Endometrial microvascular endothelial cells (primary cell): ENCODE results near the gene PRXL2B. TPM values are rescaled to one million over a fixed set of nuclear protein-coding genes. Genes with fewer than 3 reads are reported as not detected.

Experiments
- in situ Hi-C: cut with HindIII; loops from 2 replicates; pipeline ENCODE4 v1.10.0; 2017; ENCODE audit warnings: low sequenced_read_pairs, low pct_unique_long_range_greater_than_20kb; ENCODE audit errors: inconsistent ontology term
- total RNA-seq: library from RNA; depleted of rRNA; stranded (reverse); fragments of >200 nt; gene quantifications from one replicate; pipeline ENCODE4 v1.2.3, GENCODE V29; 2015; ENCODE audit errors: inconsistent ontology term

Gene PRXL2B
- total RNA-seq, 1 donor from 2014 or later: 45.2 TPM

DNA sequence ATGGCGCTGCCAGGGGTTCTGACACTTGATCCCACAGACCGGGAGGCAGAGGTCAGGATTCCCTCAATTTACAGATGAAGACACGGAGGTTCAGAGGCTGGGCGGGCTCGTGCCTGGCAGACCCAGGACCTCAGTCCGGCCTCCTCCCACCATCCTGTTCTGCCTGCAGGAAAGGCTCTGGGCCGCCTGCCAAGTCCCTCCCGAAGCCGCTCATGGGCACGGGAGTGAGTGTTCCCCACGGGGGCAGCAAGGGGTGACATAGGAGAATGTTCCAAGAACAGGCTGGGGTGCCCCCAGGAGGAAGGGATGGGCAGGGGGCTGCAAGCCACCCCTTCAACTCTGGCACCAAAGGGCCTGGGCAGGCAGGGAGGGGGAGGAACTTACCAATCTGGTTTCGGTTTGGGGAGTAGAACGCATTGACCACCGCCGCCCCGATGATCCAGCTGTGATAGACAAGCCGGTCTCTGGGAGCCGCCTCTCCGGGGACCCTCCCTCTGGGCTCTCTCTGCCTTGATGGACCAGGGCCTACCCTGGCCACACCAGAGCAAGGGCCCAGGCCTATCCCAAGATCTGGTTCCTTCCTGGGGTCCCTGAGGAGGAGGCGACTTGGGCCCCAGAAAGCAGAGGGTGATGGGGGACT is 7.5 kb downstream of the PRXL2B start:
- in situ Hi-C loops: no loop called here

DNA sequence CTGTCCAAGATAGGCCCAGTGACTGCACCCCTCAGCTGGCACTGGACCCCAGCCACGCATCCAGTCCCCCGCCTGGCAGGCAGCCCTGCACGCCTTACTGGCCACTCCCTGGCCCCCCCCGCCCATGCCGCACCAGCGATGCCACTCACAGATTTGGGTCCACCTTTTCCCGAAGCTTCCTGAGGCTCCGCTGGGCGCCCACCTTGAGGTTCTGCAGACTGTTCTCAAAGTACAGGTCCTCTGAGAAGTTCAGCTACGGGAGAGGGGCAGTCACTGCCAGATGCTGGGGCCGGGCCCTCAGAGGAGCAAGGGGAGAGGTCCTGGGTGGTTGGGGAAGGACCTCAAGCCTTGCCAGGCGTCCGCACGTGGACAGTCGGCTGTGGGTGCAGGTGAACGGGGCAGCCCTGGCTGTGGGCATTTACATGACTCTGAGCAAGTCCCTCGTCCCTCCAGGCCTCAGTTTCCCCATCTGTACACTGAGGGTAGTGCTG is 8.1 kb downstream of the PRXL2B start:
- in situ Hi-C loops: no loop called here

DNA sequence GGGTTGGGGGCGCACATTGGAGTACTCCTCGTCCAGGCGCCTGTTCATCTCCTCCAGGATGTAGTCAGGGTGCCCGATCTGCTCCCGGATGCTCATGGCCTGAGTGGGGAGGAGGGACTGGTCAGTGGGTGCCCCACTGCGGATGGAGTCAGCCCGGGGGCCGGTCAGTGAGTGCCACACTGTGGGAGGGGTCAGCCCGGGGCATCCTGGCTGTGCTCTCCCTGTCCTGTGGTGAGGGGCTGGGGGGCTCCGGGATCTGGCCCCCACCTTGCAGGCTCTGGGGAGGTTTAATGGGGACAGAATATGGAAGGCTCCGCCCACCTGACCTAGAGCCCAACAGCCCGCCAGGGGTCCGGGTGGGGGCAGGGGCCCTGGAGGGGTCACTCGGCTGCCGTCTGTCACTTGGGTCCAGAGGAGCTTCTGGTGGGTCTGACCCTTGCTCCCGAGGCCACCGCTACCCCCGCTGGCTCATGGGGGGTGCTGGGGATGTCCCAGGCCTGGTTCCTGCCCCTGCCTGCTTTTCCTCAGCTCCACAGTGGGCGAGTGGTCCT is 8.8 kb downstream of the PRXL2B start:
- in situ Hi-C loops: no loop called here

DNA sequence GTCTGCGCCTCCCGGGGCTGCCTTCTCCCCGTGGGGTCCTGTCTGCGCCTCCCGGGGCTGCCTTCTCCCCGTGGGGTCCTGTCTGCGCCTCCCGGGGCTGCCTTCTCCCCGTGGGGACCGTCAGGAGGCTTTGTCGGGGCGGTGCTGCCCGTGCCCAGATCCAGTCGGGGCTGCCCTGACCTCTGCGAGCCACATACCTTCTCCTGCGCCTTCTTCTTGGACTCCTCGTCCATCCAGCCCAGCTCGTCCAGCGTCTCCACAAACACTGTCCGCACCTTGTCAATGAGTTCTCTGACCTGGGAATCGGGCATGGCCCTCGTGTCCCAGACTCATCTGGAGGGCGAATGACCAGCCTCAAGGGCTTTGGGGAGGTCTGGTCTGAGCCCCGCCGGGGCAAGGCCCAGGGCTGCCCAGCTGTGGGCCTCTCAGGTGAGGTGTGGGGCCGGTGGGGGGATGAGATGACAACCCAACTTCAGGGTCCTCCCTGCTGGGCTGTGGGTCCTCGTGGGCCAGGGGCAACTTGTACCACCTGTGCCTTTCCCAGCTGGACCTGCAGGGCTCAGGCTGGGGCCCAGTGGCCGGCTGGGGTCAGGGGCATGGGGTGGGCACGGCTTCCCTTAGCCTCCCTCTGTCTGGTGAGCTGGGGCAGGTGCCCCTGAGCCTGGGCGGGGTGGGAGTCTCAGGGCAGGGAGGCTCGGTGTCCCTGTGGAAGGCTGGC is 9.4 kb downstream of the PRXL2B start:
- in situ Hi-C loops: no loop called here

DNA sequence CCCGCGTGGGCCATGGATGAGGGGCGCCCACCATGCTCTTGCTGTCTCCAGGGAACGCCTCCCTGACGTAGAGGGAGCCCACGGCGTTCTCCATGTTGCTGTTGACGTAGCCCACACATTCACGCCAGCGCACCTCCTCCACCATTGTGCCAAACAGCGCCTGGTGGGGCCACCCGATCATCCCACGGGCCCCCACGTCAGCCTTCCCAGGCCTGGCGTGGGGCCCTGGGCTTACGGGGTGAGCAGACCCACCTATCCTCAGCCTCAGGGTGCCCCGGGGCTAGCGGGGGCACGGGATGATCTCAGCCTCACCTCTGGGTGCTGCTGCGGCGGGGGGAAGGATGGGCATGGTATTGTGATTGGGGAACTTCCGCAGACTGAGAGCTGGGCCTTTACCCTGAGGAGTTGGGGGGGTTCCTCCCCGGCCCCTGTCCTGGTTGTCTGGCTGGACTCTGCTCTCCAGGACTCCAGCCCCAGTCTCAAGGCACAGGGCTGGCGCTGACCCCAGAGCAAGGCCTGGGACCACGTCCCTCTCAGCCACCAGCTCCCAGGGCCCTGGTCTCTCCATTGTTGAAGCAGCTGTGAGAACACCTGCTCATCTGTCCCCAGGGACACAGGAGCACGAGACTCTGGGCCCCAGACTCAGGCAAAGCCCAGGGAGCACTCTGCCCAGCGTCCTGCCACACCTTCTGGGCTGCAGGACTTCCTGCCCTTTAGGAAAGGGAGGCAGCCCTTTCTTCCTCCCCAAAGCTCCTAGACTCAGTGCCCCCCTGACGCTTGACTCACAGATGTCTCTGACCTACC is 10.2 kb downstream of the PRXL2B start:
- in situ Hi-C loops: no loop called here

DNA sequence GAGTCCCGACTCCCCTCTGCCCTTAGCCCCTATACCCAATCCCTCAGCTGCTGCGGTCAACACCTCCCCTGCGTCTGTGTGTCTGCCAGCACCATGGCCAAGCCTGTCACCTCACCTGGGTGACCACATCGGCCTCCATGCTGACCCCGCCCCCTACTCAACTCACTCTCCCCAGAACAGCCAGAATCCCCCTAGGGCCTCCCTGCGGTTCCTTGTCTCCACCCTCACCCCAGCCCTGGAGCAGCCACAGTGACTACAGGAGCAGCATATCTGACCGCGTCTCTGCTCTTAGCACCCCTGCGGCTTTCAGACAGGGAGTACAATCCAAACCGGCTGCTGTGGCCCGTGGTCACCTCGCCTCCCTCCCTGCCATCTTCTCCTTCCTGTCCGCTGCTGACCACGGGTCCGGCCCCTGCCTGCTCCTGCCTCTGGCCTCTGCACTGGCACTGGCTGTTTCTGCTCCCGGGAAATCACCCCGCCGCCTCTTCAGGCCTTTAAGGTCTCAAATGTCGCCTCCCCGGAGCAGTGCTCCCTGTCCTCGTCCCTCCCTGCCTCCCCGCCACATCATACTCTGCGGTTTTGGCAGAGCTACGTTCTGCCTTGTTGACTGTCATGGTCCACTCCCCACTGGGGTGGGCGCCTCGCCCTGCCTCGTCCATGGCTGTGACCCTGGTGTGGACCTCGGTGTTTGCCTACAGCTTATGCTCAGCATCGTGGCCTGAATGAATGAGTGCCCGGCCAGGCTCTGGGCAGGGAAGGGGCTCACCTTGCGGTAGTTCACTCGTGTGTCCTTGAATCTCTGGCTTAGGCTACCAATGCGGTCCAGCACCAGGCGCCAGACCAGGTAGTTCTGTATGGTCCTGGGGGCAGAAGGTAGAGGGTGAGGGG is 11.1 kb downstream of the PRXL2B start:
- in situ Hi-C loops: no loop called here

DNA sequence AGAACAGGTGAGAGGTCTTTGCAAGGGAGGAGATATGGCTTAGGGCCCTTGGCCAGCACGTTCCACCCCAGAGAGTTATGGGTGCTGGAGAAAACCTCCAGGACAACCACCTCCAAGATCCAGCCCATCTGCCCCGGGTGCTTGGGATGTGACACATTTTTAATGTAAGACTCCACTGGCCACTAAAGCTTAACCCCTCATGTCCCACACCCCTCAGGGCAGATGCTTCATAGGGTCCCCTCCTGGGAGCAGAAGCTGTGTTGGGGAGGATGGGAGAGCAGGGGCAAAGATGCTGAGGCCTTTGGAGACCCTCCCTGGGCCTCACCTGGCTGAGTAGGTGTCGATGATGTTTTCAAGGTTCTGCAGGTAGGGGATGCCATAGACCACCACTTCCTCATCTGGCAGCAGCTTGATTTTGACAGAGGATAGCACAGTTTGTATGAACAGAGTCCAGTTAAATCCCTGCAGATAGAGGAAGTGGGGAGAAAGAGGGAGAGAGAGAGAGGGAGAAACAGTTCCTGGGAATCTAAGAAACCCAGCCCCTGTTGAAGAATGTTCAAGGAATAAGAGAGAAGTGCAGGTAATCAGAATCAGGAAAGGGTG is 11.9 kb downstream of the PRXL2B start:
- in situ Hi-C loops: no loop called here

DNA sequence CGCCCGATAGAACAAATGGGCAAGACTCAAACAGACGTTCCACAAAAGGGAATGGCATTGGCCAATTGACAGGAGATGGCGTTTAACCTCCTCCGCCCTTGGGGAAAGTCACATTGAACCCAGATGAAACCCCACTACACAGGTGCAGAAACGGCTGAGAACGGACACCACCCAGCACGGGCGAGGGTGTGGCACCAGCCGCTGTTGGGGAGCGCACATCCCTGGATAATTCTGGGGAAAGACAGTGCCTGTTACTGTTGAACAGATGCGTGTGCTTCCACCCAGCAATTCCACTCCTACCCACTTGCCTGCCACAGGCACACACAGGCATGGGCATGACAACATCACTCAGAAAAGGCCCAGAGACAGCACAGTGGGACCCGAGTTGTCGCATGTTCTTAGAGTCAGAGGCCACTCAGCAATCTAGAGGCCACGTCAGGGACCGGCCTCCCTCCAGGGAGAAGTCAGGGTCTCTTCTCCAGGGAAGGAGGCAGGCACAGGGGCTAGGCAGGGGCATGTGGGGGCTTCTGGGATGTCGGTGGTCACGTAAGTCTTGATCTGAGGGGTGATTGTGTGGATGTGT is 15.2 kb downstream of the PRXL2B start:
- in situ Hi-C loops: no loop called here

DNA sequence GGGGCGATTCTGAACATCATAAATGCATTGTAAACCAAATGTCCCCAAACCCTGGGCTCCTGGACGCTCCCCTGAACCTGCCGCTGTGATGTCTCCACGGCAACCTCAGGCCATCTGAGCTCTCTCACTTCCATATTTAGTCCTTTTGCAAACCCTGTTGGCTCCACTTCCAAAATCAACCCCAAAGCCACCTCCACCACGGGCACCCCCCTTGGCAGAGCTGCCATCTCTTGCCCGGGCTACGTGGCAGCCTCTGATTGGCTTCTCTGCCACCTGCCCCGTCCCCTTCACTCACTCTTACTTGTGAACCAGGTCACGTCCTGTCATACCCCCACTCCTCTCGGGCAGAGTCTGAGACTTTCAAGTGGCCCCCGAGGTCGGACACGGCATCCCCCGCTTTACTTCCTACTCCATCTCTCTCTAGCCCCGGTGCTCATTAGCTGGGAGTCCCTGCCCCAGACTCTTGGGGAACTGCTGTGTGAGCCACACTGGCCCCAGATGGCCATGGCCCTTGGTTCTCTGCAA is 15.8 kb downstream of the PRXL2B start:
- in situ Hi-C loops: no loop called here

DNA sequence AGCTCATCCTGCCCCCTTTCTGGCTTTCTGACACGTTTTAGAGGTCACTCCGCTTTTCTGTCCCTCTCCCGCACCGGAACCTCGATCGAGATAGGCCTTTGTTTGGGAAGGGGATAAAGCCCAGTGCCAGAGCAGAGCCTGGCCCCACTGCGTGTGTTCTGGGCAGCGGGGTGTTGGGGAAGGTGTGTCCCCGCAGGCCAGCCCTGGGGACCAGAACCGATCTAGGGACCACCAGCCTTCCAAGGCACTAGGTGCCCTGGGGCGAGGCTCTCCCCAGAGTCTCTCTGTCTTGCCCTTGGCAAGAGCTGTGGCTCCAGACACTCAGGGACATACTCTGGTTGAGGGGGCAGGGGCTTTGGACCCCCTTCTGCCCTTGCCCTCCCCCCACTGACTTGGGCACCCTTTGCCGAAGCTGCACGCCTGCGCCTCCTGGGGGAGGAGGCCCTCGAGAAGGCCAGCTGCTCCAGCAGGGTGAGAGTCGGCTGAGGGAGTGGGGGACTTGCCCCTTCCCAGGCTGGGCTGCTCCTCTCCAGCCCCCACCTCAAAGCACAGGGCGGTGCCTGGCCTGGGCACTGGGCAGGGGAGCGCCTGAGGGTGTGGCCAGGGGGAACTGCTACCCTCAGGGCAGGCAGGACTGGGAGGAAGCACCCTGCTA is 16.4 kb downstream of the PRXL2B start:
- in situ Hi-C loops: no loop called here

DNA sequence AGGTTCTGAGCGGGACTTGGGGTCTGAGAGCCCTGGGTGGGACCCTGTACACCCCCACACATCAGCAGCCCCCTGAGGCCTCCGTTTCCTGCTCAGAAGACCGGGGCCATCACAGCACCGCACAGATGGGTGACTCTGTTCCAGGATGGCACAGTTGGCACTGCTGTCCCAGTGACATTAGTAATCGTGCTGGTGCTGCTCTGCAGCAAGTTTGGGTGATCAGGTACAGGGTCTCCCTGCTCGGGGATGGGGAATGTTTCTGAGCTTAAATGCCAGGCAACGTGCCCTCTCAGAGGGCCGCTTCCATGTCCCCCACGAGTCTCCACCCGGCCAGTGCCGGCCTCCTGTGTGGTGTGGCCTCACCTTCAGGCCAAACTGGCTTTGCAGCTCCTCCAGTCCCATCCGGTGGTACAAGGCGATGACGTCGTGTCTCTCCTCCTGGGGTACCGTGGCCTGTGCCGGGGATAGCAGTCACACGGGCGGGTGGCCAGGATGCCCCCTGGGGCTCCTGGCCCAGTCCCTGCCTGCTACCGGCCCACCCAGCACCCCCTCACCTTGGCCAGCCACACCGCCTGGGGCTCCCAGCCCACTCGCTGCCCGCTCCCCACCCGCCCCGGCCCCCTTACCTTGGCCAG is 17.1 kb downstream of the PRXL2B start:
- in situ Hi-C loops: no loop called here

DNA sequence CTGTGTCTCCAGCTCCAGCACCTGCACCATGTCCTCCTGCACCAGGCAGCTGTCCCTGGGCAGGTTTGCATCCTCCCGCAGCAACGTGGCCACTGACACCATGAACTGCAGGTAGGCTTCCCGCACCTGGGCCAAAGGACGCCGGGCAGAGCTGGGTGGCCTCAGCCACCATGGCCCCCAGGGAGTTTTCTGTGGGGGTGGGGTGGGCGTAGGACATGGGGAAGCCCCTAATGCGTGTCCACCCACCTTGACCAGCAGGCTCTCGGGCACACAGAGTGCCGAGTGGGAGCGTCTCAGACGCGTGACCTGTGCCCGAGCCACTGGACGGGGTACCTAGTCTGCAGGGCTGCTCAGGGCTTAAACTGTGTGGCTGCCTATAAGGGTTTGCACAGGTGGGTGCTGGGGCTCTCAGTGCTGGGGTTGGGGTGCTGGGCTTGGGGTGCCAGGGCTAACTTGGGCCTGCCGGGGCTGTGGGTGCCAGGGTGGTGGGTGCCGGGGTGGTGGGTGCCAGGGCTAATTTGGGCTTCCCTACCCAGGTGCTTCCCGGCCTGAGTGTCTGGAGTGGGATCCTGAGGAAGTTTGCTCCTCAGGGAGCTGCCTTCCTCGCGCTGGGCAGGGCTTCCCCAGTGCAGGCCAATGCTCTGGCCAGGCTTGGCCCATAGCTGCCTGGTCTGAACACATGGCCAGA is 17.7 kb downstream of the PRXL2B start:
- in situ Hi-C loops: no loop called here

DNA sequence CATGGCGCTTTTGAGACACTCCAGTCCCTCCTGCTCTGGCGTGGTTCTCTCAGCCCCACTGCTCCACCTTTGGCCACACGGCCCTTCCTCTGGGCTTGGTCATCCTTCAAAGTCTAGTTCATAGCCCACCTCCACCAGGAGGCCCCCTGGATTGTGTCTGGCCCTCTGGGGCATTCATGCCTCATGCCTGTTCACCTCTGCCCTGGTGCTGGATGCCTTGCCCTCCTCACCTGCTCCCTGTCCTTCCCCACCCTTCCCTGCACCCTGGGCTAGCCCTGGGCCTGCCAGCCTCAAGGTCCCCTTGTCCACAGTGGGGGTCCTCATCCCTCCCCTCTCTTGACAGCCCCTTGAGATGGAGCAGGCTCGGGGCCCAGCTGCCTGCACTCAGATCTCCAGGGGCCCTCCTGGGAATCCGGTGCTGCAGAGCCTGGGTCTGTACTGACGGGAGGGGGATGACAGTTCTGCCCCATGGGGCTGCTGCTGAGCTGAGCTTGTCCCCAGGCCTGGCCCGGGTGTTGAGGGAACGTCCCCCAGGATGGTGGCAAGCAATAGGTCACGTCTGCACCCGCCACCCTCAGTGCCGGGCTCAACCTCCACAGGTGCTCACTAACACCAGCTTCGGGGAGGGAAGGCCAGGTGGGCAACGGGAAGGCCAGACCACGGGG is 18.4 kb downstream of the PRXL2B start:
- in situ Hi-C loops: no loop called here

DNA sequence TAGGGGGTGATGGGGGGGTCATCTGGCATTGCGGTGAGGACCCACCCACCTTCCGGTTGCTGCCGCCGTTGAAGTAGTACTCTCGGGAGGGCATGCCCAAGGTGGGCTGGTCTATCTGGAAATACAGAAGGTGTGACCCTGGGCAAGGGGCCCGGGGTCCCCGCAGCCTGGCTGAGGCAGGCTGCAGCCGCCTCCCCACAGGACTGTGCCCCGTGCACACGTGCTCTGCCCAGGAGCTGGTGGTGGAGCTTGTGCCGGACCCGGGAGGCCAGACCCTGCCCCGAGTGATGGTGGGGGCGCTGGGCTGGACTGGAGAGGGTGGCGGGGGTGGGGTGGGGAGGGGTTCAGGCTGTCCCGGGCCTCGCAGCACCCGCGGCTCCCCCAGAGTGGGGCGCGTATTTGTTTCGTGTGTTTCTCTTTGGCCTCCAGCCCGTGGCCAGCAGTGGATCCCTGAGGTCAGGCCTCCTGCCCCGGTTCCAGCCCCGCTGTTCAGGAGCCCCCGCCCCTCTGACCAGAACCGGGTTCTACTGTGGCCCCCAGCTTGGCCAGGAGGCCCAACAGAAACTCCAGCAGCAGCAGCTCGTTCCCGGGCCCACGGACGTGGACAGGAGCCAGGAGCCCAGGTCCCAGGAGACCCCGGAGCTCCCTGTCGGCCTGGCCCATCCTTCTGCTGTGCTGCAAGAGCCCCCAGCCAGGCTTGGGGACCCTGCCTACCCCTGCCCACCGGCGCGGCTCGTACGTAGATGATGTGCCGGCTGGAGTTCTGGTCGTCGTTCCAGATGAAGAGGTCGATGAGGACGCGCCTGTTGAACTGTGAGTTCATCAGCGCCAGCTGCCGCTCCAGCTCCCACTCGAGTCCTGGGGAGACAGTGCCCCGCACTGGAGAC is 19.2 kb downstream of the PRXL2B start:
- in situ Hi-C loops: no loop called here

DNA sequence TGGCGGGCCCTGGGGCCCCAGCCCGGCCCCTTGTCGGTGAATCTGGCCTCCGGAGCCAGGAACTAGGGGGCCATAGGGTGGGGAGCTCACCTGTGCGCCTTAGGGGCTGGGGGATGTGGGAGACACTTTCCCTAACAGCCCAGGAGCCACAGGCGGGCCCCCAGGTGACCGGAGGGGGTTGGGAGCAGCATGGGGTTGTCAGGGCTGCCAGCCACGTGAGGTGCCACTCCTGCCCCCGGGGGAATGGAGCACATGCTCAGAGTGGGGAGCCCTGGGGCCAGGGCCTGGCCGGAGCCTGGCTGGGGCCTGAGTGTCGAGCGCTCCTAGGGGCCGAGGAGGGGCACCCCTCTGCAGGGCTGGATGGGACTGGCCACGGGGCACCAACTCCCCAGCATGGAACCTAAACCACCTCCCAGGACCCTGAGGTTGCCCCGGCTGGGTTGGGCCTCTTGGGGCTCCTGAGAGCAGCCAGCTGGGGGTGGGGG is 19.9 kb downstream of the PRXL2B start:
- in situ Hi-C loops: no loop called here
